NT2/D1 (cell line): Measurements from ENCODE around the gene DAB2.

Experiments
- SUZ12 ChIP-seq: IDR thresholded peaks from 2 replicates; pipeline ENCODE4 v1.6.1; 2011; ENCODE audit not compliant: insufficient read length, insufficient read depth; ENCODE audit errors: extremely low read depth
- YY1 ChIP-seq: IDR thresholded peaks from 2 replicates; pipeline ENCODE4 v1.6.1; 2011; ENCODE audit not compliant: insufficient read length, insufficient read depth

DNA sequence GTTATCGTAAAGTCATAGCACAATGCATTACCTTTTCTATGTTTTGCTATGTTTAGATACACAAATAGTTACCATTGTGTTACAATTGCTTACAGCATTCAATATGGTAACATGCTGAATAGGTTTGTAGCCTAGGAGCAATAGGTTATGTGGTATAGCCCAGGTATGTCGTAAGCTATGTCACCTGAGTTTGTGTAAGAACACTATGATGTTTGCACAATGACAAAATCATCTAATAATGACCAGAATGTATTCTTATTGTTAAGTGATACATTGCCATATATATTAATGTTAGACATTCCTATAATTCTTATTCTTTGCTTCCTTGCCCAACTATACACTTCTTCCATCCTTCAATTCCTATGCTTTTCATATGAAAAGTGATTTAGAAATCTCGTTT, 18.2 kb upstream of the DAB2 start:
- TF ChIP-seq SUZ12 (no peak), YY1 (no peak)
